ENCODE results near the gene BTG4.

The BTG4 gene

GRCh38 chr11:111455291-111456085 lies 56.7 kb downstream of the BTG4 start:
- H3K36me3 ChIP-seq = no peaks in the 10 kb centered on the region
- H3K4me3 ChIP-seq (ENCODE audit: low read depth, low read length) = no peak overlapping the region
- TF ChIP-seq CTCF (IDR thresholded peaks at IDR 0.05; ENCODE audit: low read depth, low read length) = no peak
- no peaks in the 10 kb centered on the region for H3K9me3 ChIP-seq
- H3K4me1 ChIP-seq = no peaks in the 10 kb centered on the region
- no peak for DNase-seq
- peaks cover 6% of the 10 kb centered on the region for H3K27me3 ChIP-seq

GRCh38 chr11:111454561-111455192 lies 57.5 kb downstream of the BTG4 start:
- peak; percentile 49 for TF ChIP-seq CTCF (IDR thresholded peaks at IDR 0.05; ENCODE audit: low read depth, low read length)
- peak; percentile 62 for DNase-seq
- Histone ChIP-seq H3K4me3 (ENCODE audit: low read depth, low read length) (no peak overlapping the region), H3K9me3 (no peaks in the 10 kb centered on the region), H3K27me3 (peaks cover 6% of the 10 kb centered on the region), H3K36me3 (no peaks in the 10 kb centered on the region), H3K4me1 (no peaks in the 10 kb centered on the region)

GRCh38 chr11:111452817-111453552 lies 59.2 kb downstream of the BTG4 start:
- TF ChIP-seq CTCF (IDR thresholded peaks at IDR 0.05; ENCODE audit: low read depth, low read length) = no peak
- Histone ChIP-seq H3K4me1 (no peaks in the 10 kb centered on the region), H3K27me3 (peaks cover 3% of the 10 kb centered on the region; the same call in 1 of the 2 replicates), H3K9me3 (no peaks in the 10 kb centered on the region), H3K36me3 (no peaks in the 10 kb centered on the region), H3K4me3 (ENCODE audit: low read depth, low read length) (no peak overlapping the region)
- DNase-seq = no peak

- no peak overlapping the region for H3K4me3 ChIP-seq (ENCODE audit: low read depth, low read length)
- H3K27me3 ChIP-seq = no peaks in the 10 kb centered on the region; the same call in 1 of the 2 replicates
- no peaks in the 10 kb centered on the region for H3K9me3 ChIP-seq
- DNase-seq = no peak
- TF ChIP-seq CTCF (IDR thresholded peaks at IDR 0.05; ENCODE audit: low read depth, low read length) = peak; percentile 19; the same call in 1 of the 2 replicates
- no peaks in the 10 kb centered on the region for H3K4me1 ChIP-seq
- H3K36me3 ChIP-seq = no peaks in the 10 kb centered on the region
Observed at GRCh38 chr11:111452146-111452545, 60.0 kb downstream of the BTG4 start.

- DNase-seq = no peak
- no peak for TF ChIP-seq CTCF (IDR thresholded peaks at IDR 0.05; ENCODE audit: low read depth, low read length)
- Histone ChIP-seq H3K36me3 (no peaks in the 10 kb centered on the region), H3K9me3 (no peaks in the 10 kb centered on the region), H3K4me1 (no peaks in the 10 kb centered on the region), H3K27me3 (no peaks in the 10 kb centered on the region; the same call in 1 of the 2 replicates), H3K4me3 (ENCODE audit: low read depth, low read length) (no peak overlapping the region)
Observed at GRCh38 chr11:111450480-111451320, 61.5 kb downstream of the BTG4 start.
